GM23248 (cell line): ENCODE data around the gene NKX2-3. TPM values are rescaled to one million over a fixed set of nuclear protein-coding genes. Genes with fewer than 3 reads are reported as not detected.

Experiments
- DNase-seq: peaks from one replicate; pipeline ENCODE4 v3.0.0-alpha.2; 2015
- H2AFZ ChIP-seq: fragments of 200-600 bp; sonication (generic); 2 replicates; pipeline ENCODE4 v1.6.1; 2016; ENCODE audit warnings: antibody characterized with exemption
- H3F3A ChIP-seq: fragments of 200-600 bp; sonication (generic); 2 replicates; pipeline ENCODE4 v1.6.1; 2016; ENCODE audit warnings: mild to moderate bottlenecking, antibody characterized with exemption, mixed run types; ENCODE audit not compliant: insufficient read depth
- H3K27ac ChIP-seq: fragments of 200-600 bp; sonication (generic); 2 replicates; pipeline ENCODE4 v1.5.1; 2016; ENCODE audit warnings: mild to moderate bottlenecking
- H3K27me3 ChIP-seq: fragments of 200-600 bp; sonication (generic); replicated peaks from 2 replicates; pipeline ENCODE4 v1.6.1; 2016; ENCODE audit warnings: mild to moderate bottlenecking; ENCODE audit not compliant: insufficient read depth
- H3K36me3 ChIP-seq: fragments of 200-600 bp; sonication (generic); 2 replicates; pipeline ENCODE4 v1.6.1; 2016; ENCODE audit warnings: low read depth, mild to moderate bottlenecking
- H3K4me1 ChIP-seq: fragments of 200-600 bp; sonication (generic); 2 replicates; pipeline ENCODE4 v1.6.1; 2016; ENCODE audit warnings: mild to moderate bottlenecking; ENCODE audit not compliant: insufficient read depth
- H3K4me2 ChIP-seq: fragments of 200-600 bp; sonication (generic); one replicate; pipeline ENCODE4 v1.6.1; 2016; ENCODE audit warnings: mild to moderate bottlenecking; ENCODE audit not compliant: unreplicated experiment
- H3K4me3 ChIP-seq: fragments of 200-600 bp; sonication (generic); 2 replicates; pipeline ENCODE4 v1.5.1; 2016; ENCODE audit warnings: mild to moderate bottlenecking
- H3K79me2 ChIP-seq: fragments of 200-600 bp; sonication (generic); 2 replicates; pipeline ENCODE4 v1.6.1; 2016; ENCODE audit warnings: mild to moderate bottlenecking; ENCODE audit not compliant: insufficient read depth
- H3K9ac ChIP-seq: fragments of 200-600 bp; sonication (generic); 2 replicates; pipeline ENCODE4 v1.6.1; 2016; ENCODE audit warnings: mild to moderate bottlenecking
- H3K9me2 ChIP-seq: fragments of 200-600 bp; sonication (generic); 2 replicates; pipeline ENCODE4 v1.6.1; 2016; ENCODE audit warnings: mixed run types, mild to moderate bottlenecking, moderate library complexity; ENCODE audit not compliant: insufficient read depth
- H3K9me3 ChIP-seq: fragments of 200-600 bp; sonication (generic); one replicate; pipeline ENCODE4 v1.6.1; 2017; ENCODE audit warnings: low read depth
- H4K20me1 ChIP-seq: fragments of 200-600 bp; sonication (generic); 2 replicates; pipeline ENCODE4 v1.6.0; 2016; ENCODE audit not compliant: insufficient read depth
- EZH2 ChIP-seq: fragments of 200-600 bp; sonication (generic); IDR thresholded peaks from 2 replicates; pipeline ENCODE4 v1.6.1; 2018; ENCODE audit warnings: antibody characterized with exemption, mild to moderate bottlenecking; ENCODE audit not compliant: insufficient read depth, poor library complexity, severe bottlenecking
- EZH2phosphoT487 ChIP-seq: fragments of 200-600 bp; sonication (generic); IDR thresholded peaks from 2 replicates; pipeline ENCODE4 v1.6.1; 2018; ENCODE audit warnings: antibody characterized with exemption, moderate library complexity, mild to moderate bottlenecking, low read depth; ENCODE audit not compliant: insufficient read depth
- WGBS, 2 experiments: methylation state at CpG; one replicate each; pipeline ENCODE4 v1.1.6; 2015 to 2017; ENCODE audit warnings: low lambda C conversion rate in 2 of 2, low coverage in 1 of 2; ENCODE audit errors: missing lambda C conversion rate in 2 of 2; 5-methylcytosine and 5-hydroxymethylcytosine counted together
- in situ Hi-C: fragments of 300-500 bp; cut with MboI; formaldehyde crosslinking; loops from 2 replicates; pipeline ENCODE4 v1.15.0; 2020
- polyA plus RNA-seq: library from polyadenylated mRNA; unstranded; fragments of >200 nt; fragmentation: Nextera tagmentation; extraction: Ambion mirVana; gene quantifications from 2 replicates; pipeline ENCODE4 v1.2.1, GENCODE V29; 2016
- total RNA-seq: library from RNA; depleted of rRNA; stranded (reverse); fragments of >200 nt; shearing (Covaris generic); gene quantifications from 2 replicates; pipeline ENCODE4 v1.2.3, GENCODE V29; 2014

NKX2-3 gene
- total and polyA plus RNA-seq, 2 experiments from 2014 or later = not detected

DNA sequence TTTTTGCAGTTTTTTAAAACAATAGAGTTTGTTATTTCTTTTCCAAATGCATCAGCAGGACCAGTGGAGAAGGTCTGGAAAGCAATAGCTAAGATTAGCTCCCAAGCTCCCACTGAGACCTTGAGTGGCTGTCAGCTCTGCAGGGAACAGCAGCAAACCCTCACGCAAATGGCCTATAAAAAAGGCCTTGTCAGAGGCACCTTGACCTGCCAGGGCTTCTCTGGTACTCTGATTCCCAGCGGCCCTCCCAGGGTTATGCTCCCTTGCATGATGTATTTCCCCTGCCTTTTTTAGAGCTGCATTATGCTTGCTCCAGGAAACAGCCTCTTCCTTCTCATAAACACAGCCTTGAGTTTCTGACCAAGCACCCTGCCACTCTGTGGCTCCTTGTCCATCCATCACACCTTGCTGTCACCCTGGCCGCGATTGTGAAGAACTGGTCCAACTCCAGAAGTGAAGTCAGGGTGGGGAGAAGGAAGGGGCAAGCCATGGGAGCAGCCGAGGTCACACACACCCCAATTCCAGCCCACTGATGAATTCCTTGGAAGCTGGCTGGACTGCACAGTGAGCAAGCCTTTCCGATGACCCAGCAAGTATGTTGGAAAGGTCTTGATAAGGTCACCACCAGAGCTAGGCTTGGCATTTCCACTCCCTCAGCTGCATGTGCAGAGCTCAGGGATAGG lies 35.3 kb upstream of the NKX2-3 start:
- H4K20me1 ChIP-seq = no peaks in the 10 kb centered on the region
- no peak overlapping the region for H3K4me2 ChIP-seq
- H2AFZ ChIP-seq = no peak overlapping the region
- no peaks in the 10 kb centered on the region for H3K9me2 ChIP-seq
- in situ Hi-C loops = no loop called here
- no peak for TF ChIP-seq EZH2phosphoT487
- no peak for TF ChIP-seq EZH2
- H3K9ac ChIP-seq = no peak overlapping the region
- no peaks in the 10 kb centered on the region for H3K79me2 ChIP-seq
- H3K4me1 ChIP-seq = no peaks in the 10 kb centered on the region
- no peaks in the 10 kb centered on the region for H3F3A ChIP-seq
- peaks cover 6% of the 10 kb centered on the region; the same call in 1 of the 2 replicates for H3K27me3 ChIP-seq
- H3K36me3 ChIP-seq = no peaks in the 10 kb centered on the region
- no peak for DNase-seq
- H3K4me3 ChIP-seq = no peak overlapping the region
- no peaks in the 10 kb centered on the region for H3K9me3 ChIP-seq
- no peak overlapping the region for H3K27ac ChIP-seq
- 22 to 37% methylated on average over 6 of the region's 6 CpGs for WGBS, 2 experiments

- Histone ChIP-seq H3K9me3 (no peaks in the 10 kb centered on the region), H3K9me2 (no peaks in the 10 kb centered on the region), H3K36me3 (no peaks in the 10 kb centered on the region), H3K9ac (no peak overlapping the region), H3K27ac (no peak overlapping the region), H3K4me2 (no peak overlapping the region), H3F3A (no peaks in the 10 kb centered on the region), H3K4me3 (no peak overlapping the region), H3K4me1 (no peaks in the 10 kb centered on the region), H2AFZ (no peak overlapping the region), H3K79me2 (no peaks in the 10 kb centered on the region), H4K20me1 (no peaks in the 10 kb centered on the region), H3K27me3 (peaks cover 9% of the 10 kb centered on the region)
- WGBS, 2 experiments = 71 to 78% methylated on average over 1 of the region's 1 CpG
- no peak for TF ChIP-seq EZH2
- no peak for TF ChIP-seq EZH2phosphoT487
- DNase-seq = no peak
- in situ Hi-C loops = no loop called here
Observed at GRCh38 chr10:99506416-99506815, 26.3 kb upstream of the NKX2-3 start.

GRCh38 chr10:99507265-99507664 lies 25.5 kb upstream of the NKX2-3 start:
- Histone ChIP-seq H3K9ac (no peak overlapping the region), H3K4me1 (no peaks in the 10 kb centered on the region), H4K20me1 (no peaks in the 10 kb centered on the region), H3K4me3 (no peak overlapping the region), H2AFZ (no peak overlapping the region), H3K9me2 (no peaks in the 10 kb centered on the region), H3K27ac (no peak overlapping the region), H3K27me3 (peaks cover 10% of the 10 kb centered on the region), H3K4me2 (no peak overlapping the region), H3F3A (no peaks in the 10 kb centered on the region), H3K36me3 (no peaks in the 10 kb centered on the region), H3K9me3 (no peaks in the 10 kb centered on the region), H3K79me2 (no peaks in the 10 kb centered on the region)
- TF ChIP-seq EZH2phosphoT487 (no peak), EZH2 (no peak)
- in situ Hi-C loops = no loop called here
- DNase-seq = no peak

GRCh38 chr10:99513061-99513460 lies 19.7 kb upstream of the NKX2-3 start:
- H3K9me2 ChIP-seq = no peaks in the 10 kb centered on the region
- no peak overlapping the region for H3K9ac ChIP-seq
- no peaks in the 10 kb centered on the region for H4K20me1 ChIP-seq
- TF ChIP-seq EZH2 (no peak), EZH2phosphoT487 (no peak)
- H3K27ac ChIP-seq = no peak overlapping the region
- no peaks in the 10 kb centered on the region for H3K36me3 ChIP-seq
- no peaks in the 10 kb centered on the region for H3K4me1 ChIP-seq
- no peak overlapping the region for H3K4me2 ChIP-seq
- H3K27me3 ChIP-seq = peaks cover 38% of the 10 kb centered on the region
- no peaks in the 10 kb centered on the region for H3K79me2 ChIP-seq
- no peak for DNase-seq
- H3K9me3 ChIP-seq = no peaks in the 10 kb centered on the region
- no peaks in the 10 kb centered on the region for H3F3A ChIP-seq
- H2AFZ ChIP-seq = no peak overlapping the region
- H3K4me3 ChIP-seq = no peak overlapping the region
- in situ Hi-C loops = no loop called here

- Histone ChIP-seq H3F3A (no peaks in the 10 kb centered on the region), H3K9ac (no peak overlapping the region), H3K9me2 (no peaks in the 10 kb centered on the region), H4K20me1 (no peaks in the 10 kb centered on the region), H3K27me3 (peaks cover 84% of the 10 kb centered on the region), H3K27ac (no peak overlapping the region), H3K36me3 (no peaks in the 10 kb centered on the region), H3K79me2 (no peaks in the 10 kb centered on the region), H2AFZ (no peak overlapping the region), H3K4me3 (no peak overlapping the region), H3K4me2 (no peak overlapping the region), H3K9me3 (no peaks in the 10 kb centered on the region), H3K4me1 (no peaks in the 10 kb centered on the region)
- in situ Hi-C loops = no loop called here
- 6 to 7% methylated on average over 7 of the region's 7 CpGs for WGBS, 2 experiments
- no peak for DNase-seq
- peak; percentile 27 for TF ChIP-seq EZH2
- no peak for TF ChIP-seq EZH2phosphoT487
Observed at GRCh38 chr10:99519690-99520039, 13.1 kb upstream of the NKX2-3 start.
